CD14-positive monocyte (primary cell): ENCODE results near the gene C3orf18. TPM values are rescaled to one million over a fixed set of nuclear protein-coding genes. Genes with fewer than 3 reads are reported as not detected.
A peak's percentile ranks its signal among the peaks of the same experiment; 100 is the strongest.

ENCODE experiments used
- DNase-seq, 3 donors: peaks; one replicate each; pipeline ENCODE4 v3.0.0-alpha.2; 2011 to 2022
- H2AFZ ChIP-seq: 2 replicates; pipeline ENCODE4 v1.6.0; 2012; ENCODE audit warnings: mild to moderate bottlenecking, low read depth, low read length, inconsistent platforms; ENCODE audit not compliant: insufficient read depth, poor library complexity, severe bottlenecking
- H3K27ac ChIP-seq, 2 donors: 1 replicate in 1 of 2; 2 replicates in 1 of 2; pipeline ENCODE4 v1.5.1; 2012 to 2013; ENCODE audit warnings: low read length in 2 of 2, control low read depth in 1 of 2, inconsistent platforms in 1 of 2, low read depth in 1 of 2, mild to moderate bottlenecking in 1 of 2
- H3K27me3 ChIP-seq, 2 donors: one replicate each; pipeline versions ENCODE4 v1.6.0 to v1.6.1; 2011 to 2013; ENCODE audit warnings: low read length in 2 of 2; ENCODE audit not compliant: control insufficient read depth in 2 of 2, insufficient read depth in 2 of 2
- H3K36me3 ChIP-seq, 2 donors: replicated peaks in 1 of 2; 1 replicate in 1 of 2; 2 replicates in 1 of 2; pipeline versions ENCODE4 v1.5.1 to v1.6.1; 2012 to 2013; ENCODE audit warnings: low read length in 2 of 2, control low read depth in 1 of 2, inconsistent platforms in 1 of 2, mild to moderate bottlenecking in 1 of 2; ENCODE audit not compliant: insufficient read depth in 2 of 2, control insufficient read depth in 1 of 2
- H3K4me1 ChIP-seq, 2 donors: 1 replicate in 1 of 2; 2 replicates in 1 of 2; pipeline versions ENCODE4 v1.5.1 to v1.6.1; 2012 to 2013; ENCODE audit warnings: low read length in 2 of 2, control low read depth in 1 of 2, inconsistent platforms in 1 of 2, mild to moderate bottlenecking in 1 of 2, moderate library complexity in 1 of 2; ENCODE audit not compliant: insufficient read depth in 2 of 2, control insufficient read depth in 1 of 2
- H3K4me2 ChIP-seq: replicated peaks from 2 replicates; pipeline ENCODE3; 2012; ENCODE audit warnings: low read length, moderate library complexity, mild to moderate bottlenecking; ENCODE audit not compliant: poor library complexity, severe bottlenecking; ENCODE audit errors: extremely low read depth
- H3K4me3 ChIP-seq, 3 experiments: fragments of 200-600 bp in 1 of 3; sonication (generic) in 1 of 3; replicated peaks in 1 of 3; 1 replicate in 2 of 3; 2 replicates in 1 of 3; pipeline ENCODE4 v1.5.1; 2011 to 2013; ENCODE audit warnings: low read length in 3 of 3, mild to moderate bottlenecking in 3 of 3, control low read depth in 2 of 3, low read depth in 2 of 3, inconsistent platforms in 1 of 3, moderate library complexity in 1 of 3
- H3K79me2 ChIP-seq: 2 replicates; pipeline ENCODE4 v1.6.0; 2012; ENCODE audit warnings: mild to moderate bottlenecking, control low read depth, inconsistent platforms, low read length, moderate library complexity; ENCODE audit not compliant: insufficient read depth
- H3K9ac ChIP-seq: 2 replicates; pipeline ENCODE4 v1.6.0; 2017; ENCODE audit warnings: low read length, mild to moderate bottlenecking; ENCODE audit not compliant: insufficient read depth, poor library complexity, severe bottlenecking
- H3K9me3 ChIP-seq, 2 donors: replicated peaks in 1 of 2; 1 replicate in 1 of 2; 2 replicates in 1 of 2; pipeline versions ENCODE4 v1.5.1 to v1.6.1; 2012 to 2013; ENCODE audit warnings: low read length in 2 of 2, control low read depth in 1 of 2; ENCODE audit not compliant: control insufficient read depth in 1 of 2, insufficient read depth in 1 of 2
- H4K20me1 ChIP-seq: 2 replicates; pipeline ENCODE4 v1.6.0; 2012; ENCODE audit warnings: mild to moderate bottlenecking, low read length, control low read depth, moderate library complexity; ENCODE audit not compliant: insufficient read depth
- H3K27ac Mint-ChIP-seq, 7 donors: one replicate each; pipeline ENCODE4 v1.8.0; 2020; ENCODE audit warnings: mild to moderate bottlenecking in 7 of 7, mixed read lengths in 7 of 7, moderate library complexity in 6 of 7, inconsistent platforms in 2 of 7
- H3K27me3 Mint-ChIP-seq, 3 donors: one replicate each; pipeline ENCODE4 v1.8.0; 2021 to 2022; ENCODE audit warnings: low read depth in 3 of 3, mild to moderate bottlenecking in 3 of 3, mixed read lengths in 3 of 3, moderate library complexity in 3 of 3, inconsistent platforms in 1 of 3
- H3K36me3 Mint-ChIP-seq, 2 donors: one replicate each; pipeline ENCODE4 v1.8.0; 2020; ENCODE audit warnings: mixed read lengths in 2 of 2, inconsistent platforms in 1 of 2, mild to moderate bottlenecking in 1 of 2
- H3K4me1 Mint-ChIP-seq: one replicate; pipeline ENCODE4 v1.8.0; 2020; ENCODE audit warnings: mild to moderate bottlenecking, mixed read lengths
- H3K4me3 Mint-ChIP-seq, 2 donors: one replicate each; pipeline ENCODE4 v1.8.0; 2020; ENCODE audit warnings: mild to moderate bottlenecking in 2 of 2, mixed read lengths in 2 of 2, moderate library complexity in 1 of 2
- H3K9me3 Mint-ChIP-seq, 7 donors: one replicate each; pipeline ENCODE4 v1.8.0; 2020 to 2022; ENCODE audit warnings: mixed read lengths in 7 of 7, mild to moderate bottlenecking in 6 of 7, moderate library complexity in 6 of 7, inconsistent platforms in 2 of 7
- CTCF ChIP-seq: fragments of 200-600 bp; IDR thresholded peaks from one replicate; pipeline ENCODE4 v1.8.0; 2022; ENCODE audit warnings: antibody characterized with exemption, mild to moderate bottlenecking
- WGBS: methylation state at CpG from one replicate; pipeline ENCODE4 v1.1.5; 2013; ENCODE audit warnings: missing lambda C conversion rate; ENCODE audit not compliant: insufficient coverage; 5-methylcytosine and 5-hydroxymethylcytosine counted together
- intact Hi-C, 2 donors: fragments of 100-400 bp; cut with micrococcal nuclease; formaldehyde crosslinking; loops; one replicate each; pipeline versions ENCODE4 v1.15.0 to v1.15.1; 2023
- polyA plus RNA-seq, 3 donors: library from polyadenylated mRNA; depleted of rRNA in 1 of 3; unstranded in 2 of 3; stranded (reverse) in 1 of 3; fragments of 300-500 nt in 2 of 3; fragments of >200 nt in 1 of 3; fragmentation: Illumina TruSeq in 2 of 3; gene quantifications; 1 replicate in 2 of 3; 2 replicates in 1 of 3; pipeline ENCODE4 v1.2.3, GENCODE V29; 2012 to 2021

Gene C3orf18
- polyA plus RNA-seq, 3 donors = 0.18 to 1.5 (median 0.76) TPM

- Histone ChIP-seq H2AFZ (no peak overlapping the region), H3K79me2 (no peaks in the 10 kb centered on the region), H4K20me1 (no peaks in the 10 kb centered on the region), H3K36me3 (no peaks in the 10 kb centered on the region), H3K4me1 (no peaks in the 10 kb centered on the region), H3K4me2 (no peak overlapping the region), H3K27ac (no peak overlapping the region), H3K9ac (no peak overlapping the region), H3K9me3 (no peaks in the 10 kb centered on the region), H3K27me3 (peaks cover 0 to 23% of the 10 kb centered on the region in 2 donors), H3K4me3 (no peak overlapping the region)
- DNase-seq = no peak
- intact Hi-C loops = no loop called here
- no peak overlapping the region for H3K4me3 Mint-ChIP-seq
- peaks cover 0 to 2% (median 0%) of the 10 kb centered on the region in 7 donors for H3K9me3 Mint-ChIP-seq
- peaks cover 25 to 41% (median 40%) of the 10 kb centered on the region in 3 donors for H3K27me3 Mint-ChIP-seq
- no peak overlapping the region for H3K27ac Mint-ChIP-seq
- H3K36me3 Mint-ChIP-seq = no peaks in the 10 kb centered on the region
- H3K4me1 Mint-ChIP-seq = no peaks in the 10 kb centered on the region
- no peak for TF ChIP-seq CTCF
- 85% methylated on average over 6 of the region's 9 CpGs for WGBS
These were observed 32.7 kb downstream of the C3orf18 start for GRCh38 chr3:50534681-50535330.

- H3K9ac ChIP-seq = no peak overlapping the region
- H2AFZ ChIP-seq = no peak overlapping the region
- H3K27ac ChIP-seq = no peak overlapping the region
- 80% methylated on average over 9 of the region's 9 CpGs for WGBS
- H3K4me1 Mint-ChIP-seq = no peaks in the 10 kb centered on the region
- intact Hi-C loops = no loop called here
- H3K79me2 ChIP-seq = no peaks in the 10 kb centered on the region
- no peak overlapping the region for H3K4me3 Mint-ChIP-seq
- H3K9me3 Mint-ChIP-seq = peaks cover 0 to 2% (median 0%) of the 10 kb centered on the region in 7 donors
- H3K9me3 ChIP-seq = no peaks in the 10 kb centered on the region
- H3K27ac Mint-ChIP-seq = peak overlapping the region in 3 of 7 donors; percentile 63 to 80 (median 71)
- H3K4me2 ChIP-seq = no peak overlapping the region
- H3K4me1 ChIP-seq = no peaks in the 10 kb centered on the region
- peaks cover 20 to 42% (median 42%) of the 10 kb centered on the region in 3 donors for H3K27me3 Mint-ChIP-seq
- no peaks in the 10 kb centered on the region for H4K20me1 ChIP-seq
- no peaks in the 10 kb centered on the region for H3K36me3 Mint-ChIP-seq
- TF ChIP-seq CTCF = no peak
- peaks cover 0 to 29% of the 10 kb centered on the region in 2 donors for H3K27me3 ChIP-seq
- H3K36me3 ChIP-seq = no peaks in the 10 kb centered on the region
- no peak overlapping the region for H3K4me3 ChIP-seq
- DNase-seq = no peak
These were observed 33.6 kb downstream of the C3orf18 start for GRCh38 chr3:50533807-50534461.
